Ramos (cell line): ENCODE data around the gene CAP2.

Experiments used
- in situ Hi-C: fragments of 300-500 bp; cut with MboI; formaldehyde crosslinking; loops from one replicate; pipeline ENCODE4 v1.14.3; 2022; ENCODE audit warnings: low sequenced_read_pairs; ENCODE audit not compliant: unreplicated experiment

CAP2 gene

DNA sequence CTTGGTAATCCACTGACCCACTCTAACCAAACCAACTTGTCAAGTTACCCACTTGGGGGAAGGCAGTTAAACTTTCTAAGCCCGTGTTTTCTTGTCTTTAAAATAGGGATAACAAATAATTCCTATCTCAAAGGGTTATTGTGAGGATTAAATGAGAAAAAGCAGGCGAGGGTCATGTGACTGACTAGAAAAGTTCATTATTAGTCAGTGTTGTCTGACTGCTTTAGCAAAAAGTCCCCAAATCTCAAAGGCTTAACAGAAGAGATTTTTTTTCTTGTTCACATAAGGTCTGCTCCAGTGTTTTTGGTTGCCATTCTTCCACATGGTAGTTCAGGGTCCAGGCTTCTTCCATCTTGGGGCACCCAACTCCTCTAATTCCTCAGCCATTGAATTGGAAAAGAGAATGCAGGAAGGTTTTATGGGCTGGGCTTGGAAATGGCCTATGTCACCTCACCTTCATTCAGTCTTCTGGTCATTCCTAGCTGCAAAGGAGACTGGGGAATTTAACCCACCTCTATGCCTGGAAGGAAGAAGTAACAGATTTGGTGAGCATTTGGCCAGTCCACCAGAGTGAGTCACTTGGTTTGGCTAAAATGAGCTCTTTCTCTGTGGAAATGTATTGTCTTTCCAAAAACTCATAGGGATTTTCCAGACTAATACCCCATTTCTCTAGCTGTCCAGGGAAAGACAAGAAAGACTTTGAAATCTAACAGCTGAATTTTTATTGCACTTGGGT lies 77.0 kb downstream of the CAP2 start:
- in situ Hi-C loops = no loop called here

DNA sequence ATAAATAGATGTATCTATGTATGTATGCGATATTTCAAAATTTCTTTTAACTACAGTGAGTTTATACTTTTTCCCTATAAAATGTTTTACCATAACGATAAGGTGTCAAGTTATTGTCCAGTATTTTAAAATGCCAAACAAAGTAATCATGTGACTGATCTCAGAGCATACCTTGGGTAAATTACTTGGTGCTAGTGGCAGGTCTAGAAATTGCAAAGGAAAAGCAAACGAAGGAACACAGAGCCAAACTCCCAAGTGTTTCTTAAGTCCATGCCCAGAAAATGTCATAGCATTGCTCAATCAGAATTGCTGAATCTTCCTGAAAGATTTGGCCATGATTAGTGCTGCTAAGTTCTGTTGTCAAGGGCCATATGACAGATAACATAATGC lies 77.5 kb downstream of the CAP2 start:
- in situ Hi-C loops = no loop called here

DNA sequence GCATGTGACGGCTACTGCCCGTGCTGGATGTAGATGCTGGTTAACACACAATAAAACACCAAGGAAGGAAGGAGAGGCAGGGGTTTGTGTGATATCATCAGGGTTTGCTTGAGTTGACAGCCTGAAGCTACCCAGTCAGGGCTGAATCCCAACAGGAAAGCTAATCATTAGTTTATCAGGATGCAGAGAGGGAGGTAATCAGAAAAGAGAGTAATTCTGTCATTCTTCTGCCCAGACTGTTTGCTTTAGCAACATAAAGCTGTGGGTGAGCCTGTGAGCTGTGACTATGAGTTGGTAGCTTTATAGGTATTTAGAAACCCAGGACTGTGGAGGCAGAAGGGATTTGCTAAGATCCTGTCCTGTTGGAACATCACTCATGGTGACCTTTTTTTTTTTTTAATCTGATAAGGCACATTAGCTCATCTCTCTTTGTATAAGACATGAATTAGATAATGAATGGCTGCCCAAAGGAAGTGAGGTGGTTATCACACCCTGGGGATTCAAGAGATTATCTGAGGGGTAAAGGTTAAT lies 79.3 kb downstream of the CAP2 start:
- in situ Hi-C loops = no loop called here

DNA sequence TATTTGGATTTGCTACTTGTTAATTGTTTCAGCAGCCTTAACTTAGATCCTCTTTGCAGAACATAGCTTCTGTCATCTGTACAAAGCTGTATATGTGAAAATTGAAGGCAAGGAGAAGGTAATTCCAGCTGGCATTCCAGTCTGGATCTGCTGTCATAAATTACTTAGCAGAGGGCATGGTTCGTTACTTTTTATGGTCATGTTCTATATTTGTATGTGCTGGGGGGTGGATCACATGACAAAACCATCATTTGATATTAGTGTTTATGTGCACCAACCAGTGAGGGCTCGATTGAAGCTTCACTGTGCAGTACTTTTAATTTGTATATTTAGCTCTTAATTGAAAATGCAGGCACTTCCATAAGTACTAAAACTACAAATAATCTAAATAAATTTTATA lies 80.2 kb downstream of the CAP2 start:
- in situ Hi-C loops = no loop called here

DNA sequence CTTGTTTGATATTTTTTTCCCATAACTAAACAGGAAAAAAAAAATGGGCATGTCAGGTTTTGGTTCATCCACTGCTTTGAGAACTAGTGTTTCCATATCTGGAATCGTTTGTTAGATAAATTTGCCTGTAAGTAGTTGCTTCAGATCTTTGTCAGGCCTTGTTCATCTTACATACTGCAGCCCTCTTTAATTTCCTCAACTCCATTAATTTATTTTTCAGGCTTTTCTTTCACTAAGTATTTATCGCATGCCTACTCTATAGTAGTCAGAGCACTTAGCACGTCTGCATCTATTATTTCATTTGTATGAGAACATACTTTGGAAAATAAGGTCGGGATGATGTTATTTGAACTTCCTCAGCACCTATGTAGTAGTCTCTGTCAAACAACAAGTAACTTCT lies 80.9 kb downstream of the CAP2 start:
- in situ Hi-C loops = no loop called here

DNA sequence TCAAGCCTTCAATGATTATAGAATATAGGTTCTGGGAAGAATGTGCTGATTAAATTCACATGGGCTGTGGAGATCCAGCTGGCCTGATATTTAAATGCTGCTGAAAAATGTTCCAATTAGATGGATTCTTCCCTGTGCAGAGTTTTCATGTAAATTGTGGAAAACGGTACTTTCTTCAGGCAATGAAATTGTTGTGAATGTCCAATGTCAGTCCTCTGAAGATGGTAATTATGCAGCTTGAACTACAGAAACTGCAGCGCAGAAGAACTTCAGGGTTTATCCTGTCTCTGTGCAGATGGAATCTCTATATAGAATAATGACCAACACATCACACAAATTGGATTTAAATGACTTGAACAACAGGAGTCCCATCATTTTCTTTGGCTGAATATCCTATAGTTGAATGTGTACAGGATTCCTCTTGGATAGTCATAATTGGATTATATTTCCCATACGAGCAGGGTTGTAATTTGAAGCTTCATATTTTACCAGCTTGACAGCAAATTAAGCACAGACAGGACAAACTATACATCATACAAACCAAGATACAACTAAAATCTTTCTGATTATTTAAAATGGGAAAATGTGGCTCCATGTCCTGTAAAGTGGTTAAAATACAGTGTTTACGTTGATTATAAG lies 82.3 kb downstream of the CAP2 start:
- in situ Hi-C loops = no loop called here

DNA sequence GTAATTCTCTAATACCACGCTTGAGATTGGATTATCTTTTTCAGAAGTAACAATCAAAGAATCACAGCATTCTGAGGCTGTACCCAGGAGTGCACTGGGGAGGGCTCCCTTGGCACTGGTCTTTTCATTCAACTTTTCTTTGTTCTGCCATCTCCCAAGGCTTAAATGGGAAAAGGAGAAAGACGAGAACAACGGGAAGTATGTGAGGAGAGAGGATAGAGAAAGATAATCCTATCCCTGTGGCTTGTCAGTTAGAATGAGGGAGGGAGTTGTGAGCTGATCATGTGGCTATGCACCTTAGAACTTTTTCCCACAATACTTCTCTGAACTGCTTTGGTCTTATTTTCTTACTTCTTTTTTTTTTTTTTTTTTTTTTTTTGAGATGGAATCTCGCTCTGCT lies 83.1 kb downstream of the CAP2 start:
- in situ Hi-C loops = no loop called here

DNA sequence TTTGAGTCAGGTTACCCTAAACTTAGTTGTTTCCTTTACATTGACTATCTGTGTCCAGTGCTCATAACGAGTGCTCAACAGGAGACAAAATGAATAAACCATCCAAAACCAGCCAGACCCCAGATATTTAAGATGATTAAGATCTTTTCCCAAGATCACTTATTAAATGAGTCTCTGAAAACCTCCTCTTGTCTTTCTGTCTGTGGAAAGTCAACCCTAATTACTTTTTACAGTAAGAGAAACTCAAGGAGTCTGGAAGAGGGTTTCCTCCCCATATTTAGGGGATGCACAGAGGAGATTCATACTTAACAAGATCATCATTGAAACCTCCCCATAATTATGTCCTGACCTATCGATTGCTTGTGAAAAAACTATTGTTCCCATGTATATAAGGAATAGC lies 84.0 kb downstream of the CAP2 start:
- in situ Hi-C loops = no loop called here

DNA sequence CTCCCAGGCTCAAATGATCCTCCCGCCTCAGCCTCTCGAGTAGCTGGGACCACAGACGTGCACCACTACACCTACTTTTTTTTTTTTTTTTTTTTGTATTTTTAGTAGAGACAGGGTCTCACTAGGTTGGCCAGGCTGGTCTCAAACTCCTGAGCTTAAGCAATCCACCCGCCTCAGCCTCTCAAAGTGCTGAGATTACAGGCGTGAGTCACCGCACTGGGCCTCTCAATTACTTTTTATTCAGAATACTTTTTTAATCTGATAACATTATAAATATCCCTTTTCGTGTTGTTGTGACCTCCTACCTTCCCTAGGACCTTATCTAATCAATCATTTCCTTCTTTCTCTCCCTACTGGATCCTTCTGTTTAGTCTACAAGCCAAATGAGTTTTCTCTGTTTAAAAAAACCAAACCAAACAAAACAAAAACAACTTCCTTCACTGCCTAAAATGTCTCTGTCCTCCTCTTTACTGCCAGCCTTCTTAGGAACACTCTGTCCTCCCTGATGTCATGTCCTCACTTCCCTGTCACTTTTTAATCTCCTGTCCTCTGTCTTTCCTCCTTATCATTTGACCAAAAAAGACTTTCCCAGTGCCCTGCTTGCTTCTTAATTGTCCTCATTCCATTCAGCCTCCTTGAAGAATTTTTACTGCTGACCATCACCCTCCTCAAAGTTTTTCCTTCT lies 85.0 kb downstream of the CAP2 start:
- in situ Hi-C loops = no loop called here

DNA sequence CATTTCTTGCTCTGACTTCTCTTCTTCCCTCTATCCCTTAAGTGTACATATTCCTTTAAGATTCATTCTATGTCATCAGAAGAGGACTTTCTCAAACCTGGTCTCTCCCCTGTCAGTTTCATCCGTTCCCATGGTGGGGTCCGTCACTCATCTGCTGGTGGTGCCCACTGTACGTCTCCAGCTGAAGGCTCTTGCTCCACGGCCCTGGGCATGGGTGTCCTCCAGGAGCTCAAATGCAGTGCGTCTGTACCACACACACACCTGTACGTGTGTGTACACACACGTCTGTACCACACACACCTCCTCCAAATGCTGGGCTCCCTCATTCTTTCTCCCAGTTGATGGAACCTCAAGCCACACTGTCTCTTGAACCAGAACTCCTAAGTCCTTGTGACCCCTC lies 85.6 kb downstream of the CAP2 start:
- in situ Hi-C loops = no loop called here

DNA sequence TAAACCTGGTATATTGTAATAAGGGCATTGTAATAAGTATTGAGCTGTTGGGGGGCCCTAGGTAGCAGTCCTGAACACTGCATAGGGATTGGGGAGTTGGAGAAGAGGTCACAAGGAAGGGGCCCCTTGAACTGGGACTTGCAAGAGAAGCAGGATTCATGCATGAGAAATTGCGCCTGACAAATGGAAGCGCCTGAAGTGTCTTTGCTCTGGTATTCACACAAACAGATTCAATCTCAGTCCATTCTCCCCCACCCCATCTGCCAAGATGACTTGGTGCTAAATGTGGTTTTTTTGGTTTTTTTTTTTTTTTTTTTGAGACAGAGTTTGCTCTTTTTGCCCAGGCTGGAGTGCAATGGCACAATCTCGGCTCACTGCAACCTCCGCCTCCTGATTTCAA lies 87.1 kb downstream of the CAP2 start:
- in situ Hi-C loops = no loop called here

DNA sequence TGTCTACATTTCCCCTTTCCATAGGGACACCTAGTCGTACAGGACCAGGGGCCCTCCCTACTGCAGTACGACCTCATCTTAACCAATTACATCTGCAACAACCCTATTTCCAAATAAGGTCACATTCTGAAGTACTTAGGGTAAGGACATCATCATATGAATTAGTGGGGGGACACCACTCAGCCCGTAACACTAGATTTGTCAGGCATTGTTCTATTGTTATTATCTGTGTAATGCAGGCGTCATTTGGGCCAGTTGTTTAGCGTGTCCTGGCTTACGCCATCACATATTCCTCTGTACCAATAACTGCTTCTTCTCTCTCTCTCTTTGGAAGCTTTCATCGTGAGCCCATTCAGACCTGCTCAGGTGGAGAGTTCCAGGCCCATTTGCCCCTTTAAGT lies 89.3 kb downstream of the CAP2 start:
- in situ Hi-C loops = no loop called here

DNA sequence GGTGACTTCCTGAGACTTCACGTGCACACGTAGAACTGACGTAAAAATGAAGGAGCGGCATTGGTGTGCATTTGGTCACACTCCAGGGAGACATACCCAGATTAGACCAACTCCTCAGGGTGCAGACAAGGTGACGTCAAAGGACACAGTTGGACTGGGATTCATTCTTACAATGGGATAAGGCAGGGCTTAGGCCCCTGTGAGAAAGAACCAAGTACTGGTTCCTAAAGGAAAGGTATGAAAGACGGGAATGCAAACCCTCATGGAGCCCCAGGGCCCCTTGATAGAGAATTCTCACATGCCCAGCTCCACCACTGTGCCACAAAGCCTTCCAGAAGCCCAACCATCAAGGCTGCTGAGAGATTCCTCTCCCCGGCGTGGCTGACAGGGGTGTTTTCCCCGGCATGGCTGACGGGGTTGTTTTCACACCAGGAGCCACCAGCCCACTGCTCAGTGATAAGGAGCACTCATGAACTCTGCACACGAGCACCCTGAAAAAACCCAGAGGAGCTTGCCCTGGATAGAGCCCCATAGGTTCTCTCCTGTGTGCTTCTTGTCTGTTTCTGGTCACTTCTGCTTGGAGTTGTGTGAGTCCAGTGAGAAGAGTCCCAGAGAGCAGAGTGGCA lies 90.1 kb downstream of the CAP2 start:
- in situ Hi-C loops = no loop called here

DNA sequence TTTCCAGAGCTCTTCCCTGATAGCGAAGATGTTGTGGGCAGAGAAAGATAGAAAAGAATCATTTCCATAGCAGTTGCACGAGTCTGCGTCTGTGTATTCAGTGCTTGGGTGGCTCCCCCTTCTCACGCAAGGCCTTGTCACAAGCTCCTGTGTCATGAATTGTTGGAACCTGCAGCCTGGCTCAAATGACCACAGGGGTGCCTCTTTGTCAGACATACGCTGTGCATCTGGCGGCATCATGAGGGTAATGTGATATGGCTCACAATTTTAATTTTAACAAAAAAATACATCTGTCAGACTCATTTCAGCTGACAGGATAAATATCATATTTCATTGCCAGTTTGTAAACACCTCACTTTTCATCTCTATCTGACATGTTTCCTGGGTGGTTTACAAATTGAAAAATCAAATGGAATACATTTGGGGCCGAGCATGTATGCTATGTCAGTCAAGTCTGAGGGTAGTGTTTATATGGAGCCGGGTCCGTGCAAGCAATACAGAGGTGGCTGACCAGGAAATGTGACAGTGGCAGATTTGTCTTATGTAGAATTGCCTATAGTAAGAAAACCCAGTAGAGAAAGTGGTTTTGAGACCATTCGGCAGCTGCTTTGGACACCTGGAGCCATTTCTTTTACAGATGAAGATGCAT lies 90.9 kb downstream of the CAP2 start:
- in situ Hi-C loops = no loop called here

DNA sequence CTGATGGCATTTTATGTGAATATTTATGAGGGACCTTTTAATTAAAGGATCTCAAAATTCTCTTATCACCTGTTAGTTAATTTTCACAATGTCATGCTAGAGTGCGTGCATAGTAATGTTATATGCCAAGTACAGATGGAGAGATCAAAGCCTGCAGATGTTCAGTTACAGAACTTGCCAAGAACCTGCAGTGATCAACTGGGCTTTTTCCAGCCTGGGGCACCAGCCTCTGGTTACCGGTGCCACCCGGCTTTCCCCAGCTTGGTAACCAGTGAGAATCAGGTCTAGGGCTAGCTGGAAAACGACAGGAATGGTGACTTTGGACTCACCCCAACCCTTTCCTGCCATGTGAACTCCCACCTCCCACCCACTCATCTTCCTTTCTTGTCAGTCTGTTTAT lies 91.8 kb downstream of the CAP2 start:
- in situ Hi-C loops = no loop called here

DNA sequence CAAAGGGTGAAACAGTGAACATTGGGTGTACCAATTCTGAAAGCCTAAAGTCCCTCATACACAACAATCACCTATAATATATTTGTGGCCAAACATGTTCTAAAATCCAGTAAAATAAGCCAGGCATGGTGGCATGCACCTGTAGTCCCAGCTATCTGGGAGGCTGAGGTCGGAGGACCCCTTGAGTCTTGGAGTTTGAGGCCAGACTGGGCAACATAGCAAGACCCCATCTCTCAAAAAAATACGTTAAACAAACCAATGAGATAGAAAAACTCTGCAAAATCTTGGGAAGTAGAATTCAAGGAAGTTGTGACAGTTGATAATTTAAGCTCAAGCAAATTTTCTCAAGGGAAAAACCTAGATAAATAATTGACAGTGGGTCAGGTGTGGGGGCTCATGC lies 92.6 kb downstream of the CAP2 start:
- in situ Hi-C loops = no loop called here

DNA sequence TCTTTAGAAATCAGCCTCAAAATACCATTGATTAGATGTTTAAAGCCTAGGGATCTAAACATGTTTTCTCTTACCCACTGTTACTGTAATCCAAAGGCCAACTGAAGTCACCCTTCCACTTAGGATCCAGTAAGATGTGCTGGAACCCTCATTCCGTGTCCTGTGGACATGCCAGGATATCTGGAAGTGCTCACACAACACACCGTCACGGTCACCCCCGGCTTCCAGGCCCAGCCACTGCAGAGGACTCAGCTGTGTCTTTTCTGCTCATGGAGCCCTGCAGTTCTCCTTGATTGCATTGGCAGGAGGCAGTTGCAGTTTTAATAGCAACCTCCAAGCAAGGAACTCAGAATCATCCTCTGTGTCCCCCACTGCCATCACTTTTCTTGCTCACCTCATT lies 93.3 kb downstream of the CAP2 start:
- in situ Hi-C loops = no loop called here

DNA sequence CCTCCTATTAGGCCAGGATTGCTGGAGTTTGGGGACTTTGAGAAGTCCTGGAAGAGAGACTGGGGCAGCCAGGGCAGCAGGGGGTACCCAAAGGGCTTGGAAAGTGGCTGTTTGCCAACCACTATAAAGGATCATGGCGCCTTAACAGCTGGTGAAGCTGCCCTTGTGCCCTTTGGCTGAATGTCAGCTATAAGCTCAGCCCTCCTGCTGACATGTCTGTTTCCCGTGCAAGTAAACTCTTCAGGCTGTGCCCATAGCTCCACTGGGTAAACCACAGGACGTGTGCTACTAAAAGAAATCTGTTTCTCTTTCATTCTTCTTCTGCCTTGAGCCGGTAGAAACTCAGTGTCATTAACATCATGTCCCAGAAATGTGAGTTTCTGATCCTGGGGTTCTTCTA lies 97.3 kb downstream of the CAP2 start:
- in situ Hi-C loops = no loop called here

DNA sequence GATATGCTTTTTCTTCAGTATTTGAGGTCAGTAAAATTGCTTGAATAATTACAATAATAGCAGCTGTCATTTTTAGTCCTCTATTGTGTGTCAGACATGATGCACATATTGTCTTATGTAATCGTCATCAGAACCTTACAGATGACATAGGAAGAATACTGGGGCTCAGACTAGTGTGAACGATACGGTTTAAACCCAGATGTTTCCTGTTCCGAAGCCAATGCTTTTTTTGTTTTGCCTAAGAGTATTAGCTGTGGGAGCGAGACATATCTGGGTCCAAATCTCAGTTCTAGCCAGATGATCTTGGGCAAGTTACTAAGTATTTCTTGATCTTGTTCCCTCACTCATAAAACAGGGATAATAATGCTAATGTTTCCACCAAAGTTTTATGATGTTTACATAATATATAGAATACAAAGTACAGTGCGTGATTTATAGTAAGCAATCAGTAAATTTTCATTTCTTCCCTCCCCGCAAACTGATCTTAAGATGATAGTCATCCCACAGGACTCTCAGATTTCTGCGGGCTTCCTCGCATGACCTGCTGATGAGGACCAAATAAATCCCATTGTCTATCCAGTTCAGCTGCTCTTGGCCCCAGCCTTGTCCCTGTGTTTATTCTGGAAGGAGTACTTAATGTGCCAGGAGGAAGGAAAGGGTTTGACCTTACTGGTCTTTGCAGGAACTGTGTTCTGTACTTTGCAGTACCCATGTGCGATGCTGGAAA lies 98.2 kb downstream of the CAP2 start:
- in situ Hi-C loops = no loop called here

DNA sequence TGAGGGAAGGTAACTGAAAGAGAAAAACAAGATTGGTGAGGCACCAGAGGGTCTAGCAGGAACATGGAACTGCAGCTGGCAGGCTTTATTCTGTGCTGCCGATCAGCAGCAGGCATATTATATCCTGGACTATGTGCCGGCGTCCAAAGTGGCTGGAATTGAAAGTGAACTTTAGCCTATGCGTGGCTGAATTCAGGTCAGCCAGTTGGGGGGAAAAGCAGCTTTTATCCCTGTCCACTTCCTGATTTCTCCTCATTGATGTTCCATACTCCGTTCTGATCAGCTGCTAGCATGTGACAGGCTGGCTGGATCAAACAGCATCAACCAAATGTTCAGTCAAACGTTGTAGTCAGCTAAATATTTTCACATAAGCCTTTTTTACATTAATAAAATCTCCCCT lies 99.0 kb downstream of the CAP2 start:
- in situ Hi-C loops = no loop called here
